Measurements from ENCODE around the gene OCA2. TPM values are rescaled to one million over a fixed set of nuclear protein-coding genes. Genes with fewer than 3 reads are reported as not detected.

OCA2 gene
- total and polyA plus RNA-seq, 2 experiments from 2014 or later = not detected

- no peak overlapping the region for H2AFZ ChIP-seq
- H3K79me2 ChIP-seq (ENCODE audit: insufficient read depth) = no peaks in the 10 kb centered on the region
- no peaks in the 10 kb centered on the region for H3K27me3 ChIP-seq (replicated peaks; ENCODE audit: insufficient read depth)
- WGBS, 2 experiments (ENCODE audit: low coverage in 1 of 2, low lambda C conversion rate in 2 of 2, missing lambda C conversion rate in 2 of 2) = 81 to 82% methylated on average over 8 of the region's 8 CpGs
- H3K9me3 ChIP-seq (ENCODE audit: low read depth) = no peaks in the 10 kb centered on the region
- no peak overlapping the region for H3K9ac ChIP-seq
- H3K4me2 ChIP-seq (ENCODE audit: unreplicated experiment) = no peak overlapping the region
- TF ChIP-seq EZH2 (IDR thresholded peaks at IDR 0.05; ENCODE audit: insufficient read depth, poor library complexity, severe bottlenecking) (no peak), EZH2phosphoT487 (IDR thresholded peaks at IDR 0.05; ENCODE audit: insufficient read depth, low read depth) (no peak)
- no peaks in the 10 kb centered on the region for H4K20me1 ChIP-seq (ENCODE audit: insufficient read depth)
- in situ Hi-C loops (cut with MboI) = no loop called here
- no peak overlapping the region for H3K27ac ChIP-seq
- no peaks in the 10 kb centered on the region for H3K36me3 ChIP-seq (ENCODE audit: low read depth)
- no peak overlapping the region for H3K4me3 ChIP-seq
- no peaks in the 10 kb centered on the region for H3F3A ChIP-seq (ENCODE audit: insufficient read depth)
- H3K4me1 ChIP-seq (ENCODE audit: insufficient read depth) = no peaks in the 10 kb centered on the region
- no peak for DNase-seq
- H3K9me2 ChIP-seq (ENCODE audit: insufficient read depth) = no peaks in the 10 kb centered on the region
These were observed 234.4 kb downstream of the OCA2 start for GRCh38 chr15:27864719-27865118.

- H3K4me1 ChIP-seq (ENCODE audit: insufficient read depth) = no peaks in the 10 kb centered on the region
- no peaks in the 10 kb centered on the region for H3K9me3 ChIP-seq (ENCODE audit: low read depth)
- WGBS, 2 experiments (ENCODE audit: low coverage in 1 of 2, low lambda C conversion rate in 2 of 2, missing lambda C conversion rate in 2 of 2) = 66 to 73% methylated on average over 2 of the region's 2 CpGs
- H3K9ac ChIP-seq = no peak overlapping the region
- no peaks in the 10 kb centered on the region for H3K36me3 ChIP-seq (ENCODE audit: low read depth)
- no peaks in the 10 kb centered on the region for H3F3A ChIP-seq (ENCODE audit: insufficient read depth)
- in situ Hi-C loops (cut with MboI) = no loop called here
- H3K9me2 ChIP-seq (ENCODE audit: insufficient read depth) = no peaks in the 10 kb centered on the region
- H3K4me2 ChIP-seq (ENCODE audit: unreplicated experiment) = no peak overlapping the region
- H3K4me3 ChIP-seq = no peak overlapping the region
- no peak for TF ChIP-seq EZH2phosphoT487 (IDR thresholded peaks at IDR 0.05; ENCODE audit: insufficient read depth, low read depth)
- no peak for TF ChIP-seq EZH2 (IDR thresholded peaks at IDR 0.05; ENCODE audit: insufficient read depth, poor library complexity, severe bottlenecking)
- H2AFZ ChIP-seq = no peak overlapping the region
- H3K27me3 ChIP-seq (replicated peaks; ENCODE audit: insufficient read depth) = no peaks in the 10 kb centered on the region
- no peaks in the 10 kb centered on the region for H4K20me1 ChIP-seq (ENCODE audit: insufficient read depth)
- no peak for DNase-seq
- H3K79me2 ChIP-seq (ENCODE audit: insufficient read depth) = no peaks in the 10 kb centered on the region
- H3K27ac ChIP-seq = no peak overlapping the region
These were observed 235.0 kb downstream of the OCA2 start for GRCh38 chr15:27864086-27864485.

- no peak for DNase-seq
- Histone ChIP-seq H3K36me3 (ENCODE audit: low read depth) (no peaks in the 10 kb centered on the region), H3K9me2 (ENCODE audit: insufficient read depth) (no peaks in the 10 kb centered on the region), H3K27ac (no peak overlapping the region), H3K9ac (no peak overlapping the region), H4K20me1 (ENCODE audit: insufficient read depth) (no peaks in the 10 kb centered on the region), H3K9me3 (ENCODE audit: low read depth) (no peaks in the 10 kb centered on the region), H3K4me2 (ENCODE audit: unreplicated experiment) (no peak overlapping the region), H3K4me1 (ENCODE audit: insufficient read depth) (no peaks in the 10 kb centered on the region), H3K4me3 (no peak overlapping the region), H3K79me2 (ENCODE audit: insufficient read depth) (no peaks in the 10 kb centered on the region), H3K27me3 (replicated peaks; ENCODE audit: insufficient read depth) (no peaks in the 10 kb centered on the region), H2AFZ (no peak overlapping the region), H3F3A (ENCODE audit: insufficient read depth) (no peaks in the 10 kb centered on the region)
- TF ChIP-seq EZH2phosphoT487 (IDR thresholded peaks at IDR 0.05; ENCODE audit: insufficient read depth, low read depth) = no peak
- TF ChIP-seq EZH2 (IDR thresholded peaks at IDR 0.05; ENCODE audit: insufficient read depth, poor library complexity, severe bottlenecking) = no peak
- in situ Hi-C loops (cut with MboI) = no loop called here
- 69 to 82% methylated on average over 6 of the region's 6 CpGs for WGBS, 2 experiments (ENCODE audit: low coverage in 1 of 2, low lambda C conversion rate in 2 of 2, missing lambda C conversion rate in 2 of 2)
These were observed 236.1 kb downstream of the OCA2 start for GRCh38 chr15:27863000-27863399.

GRCh38 chr15:27861171-27861570 lies 237.9 kb downstream of the OCA2 start:
- in situ Hi-C loops (cut with MboI) = no loop called here
- H3K36me3 ChIP-seq (ENCODE audit: low read depth) = no peaks in the 10 kb centered on the region
- H3K79me2 ChIP-seq (ENCODE audit: insufficient read depth) = no peaks in the 10 kb centered on the region

GRCh38 chr15:27855137-27855536 lies 244.0 kb downstream of the OCA2 start:
- in situ Hi-C loops (cut with MboI) = no loop called here
- H3K27me3 ChIP-seq (replicated peaks; ENCODE audit: insufficient read depth) = no peaks in the 10 kb centered on the region
- H2AFZ ChIP-seq = no peak overlapping the region
- no peak for DNase-seq
- no peaks in the 10 kb centered on the region for H3K4me1 ChIP-seq (ENCODE audit: insufficient read depth)
- no peaks in the 10 kb centered on the region for H4K20me1 ChIP-seq (ENCODE audit: insufficient read depth)
- TF ChIP-seq EZH2phosphoT487 (IDR thresholded peaks at IDR 0.05; ENCODE audit: insufficient read depth, low read depth) (no peak), EZH2 (IDR thresholded peaks at IDR 0.05; ENCODE audit: insufficient read depth, poor library complexity, severe bottlenecking) (no peak)
- no peaks in the 10 kb centered on the region for H3K79me2 ChIP-seq (ENCODE audit: insufficient read depth)
- WGBS, 2 experiments (ENCODE audit: low coverage in 1 of 2, low lambda C conversion rate in 2 of 2, missing lambda C conversion rate in 2 of 2) = 72 to 80% methylated on average over 4 of the region's 4 CpGs
- no peak overlapping the region for H3K9ac ChIP-seq
- no peaks in the 10 kb centered on the region for H3K9me3 ChIP-seq (ENCODE audit: low read depth)
- no peak overlapping the region for H3K4me3 ChIP-seq
- no peak overlapping the region for H3K4me2 ChIP-seq (ENCODE audit: unreplicated experiment)
- H3K36me3 ChIP-seq (ENCODE audit: low read depth) = no peaks in the 10 kb centered on the region
- no peaks in the 10 kb centered on the region for H3F3A ChIP-seq (ENCODE audit: insufficient read depth)
- no peaks in the 10 kb centered on the region for H3K9me2 ChIP-seq (ENCODE audit: insufficient read depth)
- H3K27ac ChIP-seq = no peak overlapping the region

More at GRCh38 chr15:27861171-27861570, 237.9 kb downstream of the OCA2 start:
- DNase-seq = no peak
- 54 to 59% methylated on average over 8 of the region's 8 CpGs for WGBS, 2 experiments (ENCODE audit: low coverage in 1 of 2, low lambda C conversion rate in 2 of 2, missing lambda C conversion rate in 2 of 2)
- H3K9ac ChIP-seq = no peak overlapping the region
- TF ChIP-seq EZH2 (IDR thresholded peaks at IDR 0.05; ENCODE audit: insufficient read depth, poor library complexity, severe bottlenecking) (no peak), EZH2phosphoT487 (IDR thresholded peaks at IDR 0.05; ENCODE audit: insufficient read depth, low read depth) (no peak)
- no peak overlapping the region for H2AFZ ChIP-seq
- no peak overlapping the region for H3K4me3 ChIP-seq
- no peaks in the 10 kb centered on the region for H3K9me3 ChIP-seq (ENCODE audit: low read depth)
- H3K9me2 ChIP-seq (ENCODE audit: insufficient read depth) = no peaks in the 10 kb centered on the region
- no peak overlapping the region for H3K27ac ChIP-seq
- H3K4me1 ChIP-seq (ENCODE audit: insufficient read depth) = no peaks in the 10 kb centered on the region
- H4K20me1 ChIP-seq (ENCODE audit: insufficient read depth) = no peaks in the 10 kb centered on the region
- H3F3A ChIP-seq (ENCODE audit: insufficient read depth) = no peaks in the 10 kb centered on the region
- H3K27me3 ChIP-seq (replicated peaks; ENCODE audit: insufficient read depth) = no peaks in the 10 kb centered on the region
- no peak overlapping the region for H3K4me2 ChIP-seq (ENCODE audit: unreplicated experiment)

Data from GM23248 (cell line).